HepG2 (cell line): ENCODE measurements around the gene FLAD1. TPM values are rescaled to one million over a fixed set of nuclear protein-coding genes. Genes with fewer than 3 reads are reported as not detected.

ENCODE experiments used
- ATAC-seq: fragments of 200-7000 bp; cut with Tn5 transposase; 3 replicates; pipeline ENCODE4 v1.9.1; 2020; ENCODE audit warnings: mild to moderate bottlenecking, moderate library complexity
- BruUV-seq: library from RNA; stranded (reverse); fragments of 400-500 nt; replicated peaks from 2 replicates; lab custom pipeline; 2021; lab: Mats Ljungman, UMichigan
- CTCF ChIA-PET: fragments of 300-600 bp; formaldehyde crosslinking; extraction: SDS; loops from one replicate; lab custom pipeline; 2021; ENCODE audit warnings: low total read pairs, inconsistent platforms, low intra/inter-chr PET ratio; lab: Yijun Ruan, JAX
- POLR2A ChIA-PET: fragments of 350-600 bp; sonication (Branson Sonifier 250); formaldehyde crosslinking; loops from one replicate; lab custom pipeline; 2020; ENCODE audit warnings: antibody characterized with exemption, inconsistent platforms; lab: Yijun Ruan, JAX
- DNase-seq: peaks from one replicate; pipeline ENCODE4 v3.0.0-alpha.2; 2015; ENCODE audit warnings: low spot score
- FAIRE-seq: peaks from 3 replicates; lab custom pipeline; 2011; peaks lifted over from hg19 to GRCh38; lab: Jason Lieb, UNC
- H2AFZ ChIP-seq: one replicate; pipeline ENCODE4 v1.6.1; 2011; ENCODE audit warnings: low read length, inconsistent platforms
- H3K27ac ChIP-seq: fragments of 300-600 bp; 3 replicates; pipeline ENCODE4 v1.8.0; 2011; ENCODE audit warnings: mixed run types, mild to moderate bottlenecking, mixed read lengths, low read length, inconsistent platforms; ENCODE audit not compliant: insufficient read depth; ENCODE audit errors: extremely low read length
- H3K27me3 ChIP-seq, 2 experiments: fragments of 200-600 bp in 1 of 2; 2 replicates in 1 of 2; 3 replicates in 1 of 2; pipeline versions ENCODE4 v1.6.0 to v1.8.0; 2011; ENCODE audit warnings: low read length in 2 of 2, mild to moderate bottlenecking in 2 of 2, moderate library complexity in 2 of 2, inconsistent platforms in 1 of 2; ENCODE audit not compliant: insufficient read depth in 2 of 2, control insufficient read depth in 1 of 2
- H3K36me3 ChIP-seq, 2 experiments: fragments of 200-600 bp in 1 of 2; replicated peaks in 1 of 2; 2 replicates in 1 of 2; 3 replicates in 1 of 2; pipeline versions ENCODE4 v1.5.1 to v1.8.0; 2011; ENCODE audit warnings: low read length in 2 of 2, inconsistent platforms in 1 of 2; ENCODE audit not compliant: insufficient read depth in 2 of 2, control insufficient read depth in 1 of 2
- H3K4me1 ChIP-seq: 2 replicates; pipeline ENCODE4 v1.5.1; 2012; ENCODE audit warnings: low read length, inconsistent platforms; ENCODE audit not compliant: insufficient read depth
- H3K4me2 ChIP-seq: 2 replicates; pipeline ENCODE4 v1.6.0; 2011; ENCODE audit warnings: low read depth, low read length, inconsistent platforms
- H3K4me3 ChIP-seq, 3 experiments: fragments of 200-600 bp in 1 of 3; sonication (generic), shearing (Covaris generic) in 1 of 3; replicated peaks in 1 of 3; 2 replicates each; pipeline ENCODE4 v1.5.1; 2011 to 2016; ENCODE audit warnings: low read length in 3 of 3, inconsistent platforms in 2 of 3, low read depth in 2 of 3, mild to moderate bottlenecking in 2 of 3, control low read depth in 1 of 3, mixed read lengths in 1 of 3; ENCODE audit not compliant: insufficient read depth in 1 of 3
- H3K79me2 ChIP-seq: one replicate; pipeline ENCODE4 v1.6.1; 2011; ENCODE audit warnings: low read length, inconsistent platforms; ENCODE audit not compliant: insufficient read depth
- H3K9ac ChIP-seq: 2 replicates; pipeline ENCODE4 v1.6.0; 2011; ENCODE audit warnings: mild to moderate bottlenecking, low read depth, low read length, inconsistent platforms; ENCODE audit not compliant: insufficient read depth
- H3K9me3 ChIP-seq: 2 replicates; pipeline ENCODE4 v1.5.1; 2012; ENCODE audit warnings: mild to moderate bottlenecking, low read length
- H4K20me1 ChIP-seq: 2 replicates; pipeline ENCODE4 v1.6.0; 2011; ENCODE audit warnings: inconsistent platforms, mild to moderate bottlenecking, low read length, moderate library complexity; ENCODE audit not compliant: insufficient read depth
- BCL6 ChIP-seq: IDR thresholded peaks from 2 replicates; pipeline ENCODE4 v1.6.1; 2016; ENCODE audit warnings: missing genetic modification reagents, missing compliant biosample characterization
- E2F1 ChIP-seq: sonication (generic); formaldehyde crosslinking; IDR thresholded peaks from 2 replicates; pipeline ENCODE4 v1.5.0; 2020; ENCODE audit warnings: missing genetic modification reagents
- ERF ChIP-seq: IDR thresholded peaks from 2 replicates; pipeline ENCODE4 v1.6.1; 2018; ENCODE audit warnings: missing biosample characterization, missing genetic modification reagents
- FIP1L1 ChIP-seq: fragments of 200-400 bp; formaldehyde crosslinking; IDR thresholded peaks from 2 replicates; pipeline ENCODE4 v1.6.1; 2018; ENCODE audit warnings: low read depth, mild to moderate bottlenecking, low read length, moderate library complexity, borderline replicate concordance; ENCODE audit not compliant: insufficient read depth
- IKZF4 ChIP-seq: sonication (generic); formaldehyde crosslinking; IDR thresholded peaks from 2 replicates; pipeline ENCODE4 v1.5.1; 2020; ENCODE audit warnings: borderline replicate concordance, mild to moderate bottlenecking, low read depth, missing genetic modification reagents; ENCODE audit errors: not compliant biosample characterization
- KMT2A ChIP-seq: sonication (generic); formaldehyde crosslinking; IDR thresholded peaks from 2 replicates; pipeline ENCODE4 v1.4.0; 2020; ENCODE audit warnings: missing genetic modification reagents
- MED8 ChIP-seq: sonication (generic); formaldehyde crosslinking; IDR thresholded peaks from 2 replicates; pipeline ENCODE4 v1.8.1; 2023; ENCODE audit warnings: mild to moderate bottlenecking, missing genetic modification reagents; ENCODE audit not compliant: insufficient replicate concordance
- MTA3 ChIP-seq: sonication (generic); formaldehyde crosslinking; IDR thresholded peaks from 2 replicates; pipeline ENCODE4 v1.4.0; 2020; ENCODE audit warnings: missing genetic modification reagents
- NPAS2 ChIP-seq: sonication (generic); formaldehyde crosslinking; IDR thresholded peaks from 2 replicates; pipeline ENCODE4 v1.8.0; 2022; ENCODE audit warnings: mild to moderate bottlenecking, missing genetic modification reagents, borderline replicate concordance
- POLR2A ChIP-seq, 2 experiments: IDR thresholded peaks; 2 replicates each; pipeline ENCODE4 v1.6.1; 2011; ENCODE audit warnings: low read depth in 2 of 2, low read length in 2 of 2, mild to moderate bottlenecking in 1 of 2, moderate library complexity in 1 of 2; ENCODE audit not compliant: insufficient read depth in 1 of 2
- ZFP36 ChIP-seq: fragments of 150-350 bp; IDR thresholded peaks from 2 replicates; pipeline ENCODE4 v1.6.1; 2018; ENCODE audit warnings: borderline replicate concordance, low read length, low read depth; ENCODE audit not compliant: partially characterized antibody
- ZNF282 ChIP-seq: fragments of 450-650 bp; IDR thresholded peaks from 2 replicates; pipeline ENCODE4 v1.6.1; 2018; ENCODE audit not compliant: partially characterized antibody
- ZNF414 ChIP-seq: sonication (generic); formaldehyde crosslinking; IDR thresholded peaks from 2 replicates; pipeline ENCODE4 v1.5.0; 2020; ENCODE audit warnings: missing genetic modification reagents
- ZNF460 ChIP-seq: sonication (generic); formaldehyde crosslinking; IDR thresholded peaks from 2 replicates; pipeline ENCODE4 v1.5.1; 2020; ENCODE audit warnings: missing genetic modification reagents, mild to moderate bottlenecking, borderline replicate concordance
- ZNF510 ChIP-seq: sonication (generic); formaldehyde crosslinking; IDR thresholded peaks from 2 replicates; pipeline ENCODE4 v1.4.0; 2020; ENCODE audit warnings: low read depth, mild to moderate bottlenecking, missing genetic modification reagents
- ZNF562 ChIP-seq: sonication (generic); formaldehyde crosslinking; IDR thresholded peaks from 2 replicates; pipeline ENCODE4 v1.8.0; 2022; ENCODE audit warnings: missing genetic modification reagents, borderline replicate concordance
- ZNF615 ChIP-seq: sonication (generic); formaldehyde crosslinking; IDR thresholded peaks from 2 replicates; pipeline ENCODE4 v1.5.0; 2020; ENCODE audit warnings: mild to moderate bottlenecking, missing genetic modification reagents, borderline replicate concordance
- ZNF788 ChIP-seq: sonication (generic); formaldehyde crosslinking; IDR thresholded peaks from 2 replicates; pipeline ENCODE4 v1.5.0; 2020; ENCODE audit warnings: mild to moderate bottlenecking, missing genetic modification reagents, borderline replicate concordance
- ZNF790 ChIP-seq: sonication (generic); formaldehyde crosslinking; IDR thresholded peaks from 2 replicates; pipeline ENCODE4 v1.8.0; 2022; ENCODE audit warnings: missing genetic modification reagents, mild to moderate bottlenecking, borderline replicate concordance
- WGBS: methylation state at CpG from one replicate; pipeline ENCODE4 v1.1.6; 2017; ENCODE audit warnings: low lambda C conversion rate; 5-methylcytosine and 5-hydroxymethylcytosine counted together
- in situ Hi-C: cut with HindIII; loops from 2 replicates; pipeline ENCODE4 v1.10.0; 2017; ENCODE audit warnings: low pct_unique_long_range_greater_than_20kb; ENCODE audit not compliant: extremely low pct_ligation_motif_present
- intact Hi-C: fragments of 100-400 bp; cut with micrococcal nuclease; formaldehyde crosslinking; loops from one replicate; pipeline ENCODE4 v1.10.0; 2022; ENCODE audit not compliant: unreplicated experiment
- polyA plus RNA-seq, 8 experiments: library from polyadenylated mRNA; depleted of rRNA in 3 of 8; stranded (reverse) in 7 of 8; unstranded in 1 of 8; fragments of >200 nt; fragmentation: Illumina TruSeq in 4 of 8; extraction: Trizol in 4 of 8; gene quantifications; 2 replicates each; pipeline versions ENCODE4 v1.2.1 to v1.2.3, GENCODE V29; 2011 to 2016; ENCODE audit warnings: low read depth in 4 of 8, missing spikeins in 1 of 8, mixed read lengths in 1 of 8; ENCODE audit not compliant: insufficient read depth in 1 of 8
- total RNA-seq, 5 experiments: library from RNA; depleted of rRNA; stranded (reverse); fragments of >200 nt; fragmentation: Illumina TruSeq; extraction: Trizol; gene quantifications; 2 replicates each; pipeline ENCODE4 v1.2.3, GENCODE V29; 2016; ENCODE audit warnings: low read depth in 1 of 5

The FLAD1 gene
- total and polyA plus RNA-seq, 2 of the 13 experiments (the other 11 are each of a cell fraction or from before 2014, with no cell fraction given) = 25.9 to 32.8 TPM

- Histone ChIP-seq H3K4me3 (peak overlapping the region in 2 of 3 experiments; percentile 48 to 61; a peak in 5 of 6 replicates), H3K36me3 (peaks cover 6 to 26% of the 10 kb centered on the region in 2 experiments; a peak in 4 of 5 replicates), H2AFZ (no peak overlapping the region), H3K4me1 (peaks cover 43% of the 10 kb centered on the region), H3K27me3 (no peaks in the 10 kb centered on the region), H3K79me2 (peaks cover 2% of the 10 kb centered on the region), H3K9ac (peak overlapping the region; percentile 32; the same call in 1 of the 2 replicates), H3K4me2 (peak overlapping the region; percentile 79), H3K9me3 (no peaks in the 10 kb centered on the region), H4K20me1 (peaks cover 6% of the 10 kb centered on the region; the same call in 1 of the 2 replicates), H3K27ac (peak overlapping the region; percentile 74)
- DNase-seq (peak; percentile 88), FAIRE-seq (peak; percentile 18), ATAC-seq (peak; percentile 88)
- CTCF ChIA-PET = interaction anchor here (0.6 to 2.8 kb wide), 17 partner anchors 13 to 111 kb away, joined by 3 to 54 read pairs (median 7); partner anchors contain the start of genes CKS1B, FLAD1, LENEP and PBXIP1
- no TSS peak for BruUV-seq
- WGBS = 32% methylated on average over 6 of the region's 49 CpGs
- POLR2A ChIA-PET = interaction anchor here (0.6 to 8.2 kb wide), 17 partner anchors 9 to 109 kb away, joined by 3 to 90 read pairs (median 7); partner anchors contain the start of genes ADAM15, FLAD1, PBXIP1 and PYGO2
- intact Hi-C loops = loop anchor here (1.0 kb wide), 3 partner anchors 16 to 111 kb away; partner anchors contain the start of gene SHC1
- in situ Hi-C loops = no loop called here
- TF ChIP-seq NPAS2 = no peak
- peak; percentile 50 for TF ChIP-seq MED8 (CRISPR knock-in tag)
- peak; percentile 81 for TF ChIP-seq KMT2A (CRISPR knock-in tag)
- no peak for TF ChIP-seq ZFP36
- TF ChIP-seq IKZF4 (CRISPR knock-in tag) = no peak
- TF ChIP-seq MTA3 = no peak
- no peak for TF ChIP-seq ZNF510 (CRISPR knock-in tag)
- no peak for TF ChIP-seq ZNF562
- peak; percentile 61; the same call in 1 of the 2 replicates for TF ChIP-seq BCL6 (CRISPR knock-in tag)
- no peak for TF ChIP-seq ZNF790 (CRISPR knock-in tag)
- peak; percentile 90; the same call in 1 of the 2 replicates for TF ChIP-seq ZNF788 (CRISPR knock-in tag)
- TF ChIP-seq ZNF615 (CRISPR knock-in tag) = 0 out of 2 replicates have a peak, but pooled peaks have one; percentile 94
- peak; percentile 84; the same call in 1 of the 2 replicates for TF ChIP-seq ZNF414 (CRISPR knock-in tag)
- peak in 1 of 2 experiments; percentile 42; a peak in 1 of 4 replicates for TF ChIP-seq POLR2A (IDR thresholded peaks at IDR 0.05; ENCODE audit: insufficient read depth in 1 of 2, low read depth in 2 of 2, low read length in 2 of 2)
- no peak; the same call in 1 of the 2 replicates for TF ChIP-seq ZNF460 (CRISPR knock-in tag)
- peak; percentile 75 for TF ChIP-seq E2F1 (CRISPR knock-in tag)
- TF ChIP-seq ZNF282 = no peak
- peak; percentile 82; the same call in 1 of the 2 replicates for TF ChIP-seq ERF (CRISPR knock-in tag)
- no peak for TF ChIP-seq FIP1L1
These were observed 34.1 kb downstream of the FLAD1 start for GRCh38 chr1:155017041-155017945.
